ENCODE measurements around the gene PPM1N. TPM values are rescaled to one million over a fixed set of nuclear protein-coding genes. Genes with fewer than 3 reads are reported as not detected.

The PPM1N gene
- polyA plus RNA-seq, 2 donors, result 2.3 to 2.5 TPM

DNA sequence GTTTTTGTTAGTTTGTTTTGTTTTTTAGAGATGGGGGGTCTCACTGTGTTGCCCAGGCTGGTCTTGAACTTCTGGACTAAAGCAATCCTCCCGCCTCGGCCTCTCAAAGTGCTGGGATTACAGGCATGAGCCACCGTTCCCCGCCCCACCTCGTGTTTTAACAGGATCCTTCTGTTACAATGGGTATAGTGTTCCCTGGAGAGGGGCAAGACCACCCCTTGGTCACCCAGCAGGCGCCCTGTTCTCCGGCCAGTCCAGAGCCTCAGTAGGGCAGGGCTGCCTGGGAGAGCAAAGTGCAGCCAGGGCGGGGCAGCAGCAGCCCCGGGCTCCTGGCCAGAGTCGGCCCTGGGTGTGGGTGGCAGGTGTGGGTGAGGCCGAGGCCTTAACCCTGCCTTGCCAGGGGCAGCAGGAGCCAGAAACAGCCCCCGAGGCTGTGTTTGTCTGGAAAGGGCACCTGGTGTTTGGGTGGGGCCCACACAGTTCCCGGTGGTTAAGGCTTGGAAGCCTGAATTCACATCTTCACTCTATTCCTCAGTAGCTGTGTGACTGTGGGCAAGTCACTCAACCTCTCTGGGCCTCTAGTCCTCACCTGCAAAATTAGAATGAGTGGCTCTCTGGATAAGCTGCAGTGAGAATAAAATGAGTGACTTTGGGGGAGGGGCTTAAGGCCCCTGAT, 16.3 kb downstream of the PPM1N start:
- WGBS, 2 donors, result 24 to 29% methylated on average over 13 of the region's 13 CpGs
- peaks cover 7 to 13% of the 10 kb centered on the region in 2 donors for H3K4me1 ChIP-seq (ENCODE audit: control insufficient read depth in 2 of 2, insufficient read depth in 2 of 2, low read length in 1 of 2)
- H3K36me3 ChIP-seq (ENCODE audit: control insufficient read depth in 2 of 2, insufficient read depth in 2 of 2, low read length in 1 of 2), result peaks cover 2 to 9% of the 10 kb centered on the region in 2 donors
- H3K9me3 ChIP-seq (ENCODE audit: control insufficient read depth in 2 of 2, insufficient read depth in 1 of 2, low read depth in 1 of 2, low read length in 1 of 2), result no peaks in the 10 kb centered on the region
- H3K27me3 ChIP-seq (ENCODE audit: control insufficient read depth in 1 of 2, insufficient read depth in 2 of 2, low read length in 2 of 2), result no peaks in the 10 kb centered on the region
- H3K4me3 ChIP-seq (ENCODE audit: low read depth in 1 of 2, low read length in 2 of 2), result no peak overlapping the region
- peak overlapping the region; percentile 61 to 66 for H3K27ac ChIP-seq (ENCODE audit: low read depth in 2 of 2, low read length in 1 of 2)

DNA sequence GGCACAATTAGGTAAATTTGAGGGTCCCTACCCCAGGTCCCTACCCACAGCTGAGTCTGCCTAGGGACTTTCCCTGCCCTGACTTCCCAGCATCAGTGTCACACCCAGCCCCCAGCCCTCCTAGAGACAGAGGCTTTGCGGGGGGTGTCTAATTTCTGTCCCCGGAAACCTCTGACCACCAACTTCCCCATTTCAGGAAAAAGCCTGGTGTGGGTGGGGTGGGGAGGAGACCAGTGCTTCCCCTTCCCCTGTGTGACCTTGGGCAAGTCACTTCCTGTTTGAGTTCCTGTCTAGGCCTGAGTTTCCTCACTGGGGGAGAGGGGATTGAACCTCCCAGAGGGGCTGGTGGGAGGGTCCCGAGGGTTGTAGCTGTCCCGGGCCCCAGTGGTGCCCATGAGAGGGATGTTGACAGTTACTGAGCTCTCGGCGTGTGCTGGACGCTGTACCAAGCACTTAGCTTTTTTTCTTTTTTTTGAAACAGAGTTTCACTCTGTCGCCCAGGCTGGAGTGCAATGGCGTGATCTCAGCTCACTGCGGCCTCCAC, 16.9 kb downstream of the PPM1N start:
- H3K4me3 ChIP-seq (ENCODE audit: low read depth in 1 of 2, low read length in 2 of 2), result no peak overlapping the region
- peak overlapping the region; percentile 61 to 66 for H3K27ac ChIP-seq (ENCODE audit: low read depth in 2 of 2, low read length in 1 of 2)
- peaks cover 7 to 13% of the 10 kb centered on the region in 2 donors for H3K4me1 ChIP-seq (ENCODE audit: control insufficient read depth in 2 of 2, insufficient read depth in 2 of 2, low read length in 1 of 2)
- peaks cover 0 to 2% of the 10 kb centered on the region in 2 donors for H3K9me3 ChIP-seq (ENCODE audit: control insufficient read depth in 2 of 2, insufficient read depth in 1 of 2, low read depth in 1 of 2, low read length in 1 of 2)
- no peaks in the 10 kb centered on the region for H3K27me3 ChIP-seq (ENCODE audit: control insufficient read depth in 1 of 2, insufficient read depth in 2 of 2, low read length in 2 of 2)
- H3K36me3 ChIP-seq (ENCODE audit: control insufficient read depth in 2 of 2, insufficient read depth in 2 of 2, low read length in 1 of 2), result peaks cover 2 to 11% of the 10 kb centered on the region in 2 donors
- WGBS, 2 donors, result 72 to 74% methylated on average over 10 of the region's 10 CpGs

DNA sequence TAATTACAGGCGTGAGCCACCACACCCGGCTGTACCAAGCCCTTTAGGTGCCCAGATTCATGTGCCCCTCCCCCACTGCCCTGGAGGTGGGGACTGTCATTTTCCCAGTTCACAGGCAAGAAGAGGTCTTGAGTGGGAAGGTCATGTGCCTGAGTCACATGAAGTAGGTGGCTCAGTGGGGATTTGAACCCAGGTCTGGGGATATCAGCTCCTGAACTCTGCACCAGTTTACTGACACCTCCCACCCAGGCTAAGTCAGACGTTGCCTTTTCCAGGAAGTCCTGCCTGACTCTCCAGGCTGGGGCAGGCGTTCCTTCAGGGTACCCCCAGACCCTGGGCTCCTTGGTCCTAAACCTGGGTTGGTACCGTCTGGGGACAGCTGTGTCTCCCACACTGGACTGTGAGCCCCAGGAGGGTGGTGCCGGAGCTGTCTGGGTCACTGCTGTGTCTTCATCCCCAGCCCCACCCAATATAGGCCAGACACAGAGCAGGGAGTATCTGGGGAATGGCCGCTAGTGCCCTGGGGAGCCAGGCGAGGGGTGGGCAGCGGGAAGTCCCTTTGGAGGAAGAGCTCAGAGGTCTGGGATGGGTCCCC, 17.7 kb downstream of the PPM1N start:
- Histone ChIP-seq H3K4me3 (ENCODE audit: low read depth in 1 of 2, low read length in 2 of 2) (no peak overlapping the region), H3K27me3 (ENCODE audit: control insufficient read depth in 1 of 2, insufficient read depth in 2 of 2, low read length in 2 of 2) (no peaks in the 10 kb centered on the region), H3K36me3 (ENCODE audit: control insufficient read depth in 2 of 2, insufficient read depth in 2 of 2, low read length in 1 of 2) (peaks cover 2 to 15% of the 10 kb centered on the region in 2 donors), H3K27ac (ENCODE audit: low read depth in 2 of 2, low read length in 1 of 2) (no peak overlapping the region), H3K4me1 (ENCODE audit: control insufficient read depth in 2 of 2, insufficient read depth in 2 of 2, low read length in 1 of 2) (peaks cover 7 to 14% of the 10 kb centered on the region in 2 donors), H3K9me3 (ENCODE audit: control insufficient read depth in 2 of 2, insufficient read depth in 1 of 2, low read depth in 1 of 2, low read length in 1 of 2) (peaks cover 0 to 3% of the 10 kb centered on the region in 2 donors)
- WGBS, 2 donors, result 66 to 73% methylated on average over 9 of the region's 9 CpGs

DNA sequence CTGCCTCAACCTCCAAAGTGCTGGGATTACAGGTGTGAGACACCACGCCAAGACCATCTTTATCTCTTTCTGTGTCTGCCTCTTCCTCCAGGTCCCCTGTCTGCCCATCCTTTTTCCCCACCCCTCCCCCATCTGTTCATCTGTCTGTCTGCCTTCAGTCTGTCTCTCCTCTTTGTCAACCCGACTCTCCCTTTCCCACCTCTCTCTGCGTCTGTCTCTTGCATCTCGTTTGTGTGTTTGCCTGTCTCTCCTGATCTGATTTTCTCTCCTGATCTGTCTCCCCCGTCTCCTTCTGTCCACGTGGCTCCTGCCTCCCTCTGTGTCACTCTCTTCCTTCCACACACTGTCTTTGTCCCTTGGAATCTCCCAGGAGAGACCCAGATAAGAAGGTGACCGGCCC, 19.0 kb downstream of the PPM1N start:
- no peaks in the 10 kb centered on the region for H3K27me3 ChIP-seq (ENCODE audit: control insufficient read depth in 1 of 2, insufficient read depth in 2 of 2, low read length in 2 of 2)
- 62 to 69% methylated on average over 7 of the region's 7 CpGs for WGBS, 2 donors
- H3K36me3 ChIP-seq (ENCODE audit: control insufficient read depth in 2 of 2, insufficient read depth in 2 of 2, low read length in 1 of 2), result peaks cover 2 to 23% of the 10 kb centered on the region in 2 donors
- H3K9me3 ChIP-seq (ENCODE audit: control insufficient read depth in 2 of 2, insufficient read depth in 1 of 2, low read depth in 1 of 2, low read length in 1 of 2), result peaks cover 0 to 3% of the 10 kb centered on the region in 2 donors
- peaks cover 7 to 17% of the 10 kb centered on the region in 2 donors for H3K4me1 ChIP-seq (ENCODE audit: control insufficient read depth in 2 of 2, insufficient read depth in 2 of 2, low read length in 1 of 2)
- H3K4me3 ChIP-seq (ENCODE audit: low read depth in 1 of 2, low read length in 2 of 2), result no peak overlapping the region
- H3K27ac ChIP-seq (ENCODE audit: low read depth in 2 of 2, low read length in 1 of 2), result no peak overlapping the region

DNA sequence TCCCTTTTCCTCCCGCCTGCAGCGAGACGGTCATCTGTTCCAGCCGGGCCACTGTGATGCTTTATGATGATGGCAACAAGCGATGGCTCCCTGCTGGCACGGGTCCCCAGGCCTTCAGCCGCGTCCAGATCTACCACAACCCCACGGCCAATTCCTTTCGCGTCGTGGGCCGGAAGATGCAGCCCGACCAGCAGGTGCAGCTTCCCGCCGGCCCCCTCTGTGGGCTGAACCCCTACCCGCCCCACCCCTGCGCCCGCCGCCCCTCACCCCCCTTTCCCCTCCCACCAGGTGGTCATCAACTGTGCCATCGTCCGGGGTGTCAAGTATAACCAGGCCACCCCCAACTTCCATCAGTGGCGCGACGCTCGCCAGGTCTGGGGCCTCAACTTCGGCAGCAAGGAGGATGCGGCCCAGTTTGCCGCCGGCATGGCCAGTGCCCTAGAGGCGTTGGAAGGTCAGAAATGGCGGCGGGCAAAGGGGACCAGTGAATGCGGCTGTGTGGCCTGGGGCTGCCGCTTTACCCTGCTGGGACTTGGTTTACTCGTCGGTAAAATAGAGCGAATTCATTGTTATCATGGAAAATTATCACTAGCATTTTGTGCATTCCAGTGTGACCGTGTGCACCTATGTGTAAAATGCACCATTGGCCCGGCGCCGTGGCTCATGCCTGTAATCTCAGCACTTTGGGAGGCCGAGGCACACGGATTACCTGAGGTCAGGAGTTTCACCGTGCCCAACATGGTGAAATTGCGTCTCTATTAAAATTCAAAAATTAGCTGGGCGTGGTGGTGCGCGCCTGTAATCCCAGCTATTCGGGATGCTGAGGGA, 19.6 kb downstream of the PPM1N start:
- WGBS, 2 donors, result 89 to 90% methylated on average over 50 of the region's 50 CpGs
- H3K36me3 ChIP-seq (ENCODE audit: control insufficient read depth in 2 of 2, insufficient read depth in 2 of 2, low read length in 1 of 2), result peaks cover 2 to 23% of the 10 kb centered on the region in 2 donors
- H3K27ac ChIP-seq (ENCODE audit: low read depth in 2 of 2, low read length in 1 of 2), result no peak overlapping the region

DNA sequence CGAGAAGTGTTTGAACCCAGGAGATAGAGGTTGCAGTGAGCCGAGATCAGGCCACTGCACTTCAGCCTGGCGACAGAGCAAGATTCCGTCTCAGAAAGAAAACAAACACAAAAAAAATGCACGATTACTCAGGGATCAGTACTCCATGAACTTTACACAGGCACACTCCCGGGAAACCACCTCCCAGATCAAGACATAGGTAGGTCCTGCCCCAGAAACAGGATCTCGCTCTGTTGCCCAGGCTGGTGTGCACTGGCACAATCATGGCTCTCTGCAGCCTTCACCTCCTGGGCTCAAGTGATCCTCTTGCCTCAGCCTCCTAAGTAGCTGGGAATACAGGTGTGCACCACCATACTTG, 20.2 kb downstream of the PPM1N start:
- 72 to 82% methylated on average over 7 of the region's 7 CpGs for WGBS, 2 donors
- H3K36me3 ChIP-seq (ENCODE audit: control insufficient read depth in 2 of 2, insufficient read depth in 2 of 2, low read length in 1 of 2), result peaks cover 2 to 23% of the 10 kb centered on the region in 2 donors

More for the DNA sequence above, 19.6 kb downstream of the PPM1N start:
- no peaks in the 10 kb centered on the region for H3K27me3 ChIP-seq (ENCODE audit: control insufficient read depth in 1 of 2, insufficient read depth in 2 of 2, low read length in 2 of 2)
- H3K9me3 ChIP-seq (ENCODE audit: control insufficient read depth in 2 of 2, insufficient read depth in 1 of 2, low read depth in 1 of 2, low read length in 1 of 2), result peaks cover 0 to 3% of the 10 kb centered on the region in 2 donors
- H3K4me1 ChIP-seq (ENCODE audit: control insufficient read depth in 2 of 2, insufficient read depth in 2 of 2, low read length in 1 of 2), result peaks cover 7 to 17% of the 10 kb centered on the region in 2 donors
- no peak overlapping the region for H3K4me3 ChIP-seq (ENCODE audit: low read depth in 1 of 2, low read length in 2 of 2)

DNA sequence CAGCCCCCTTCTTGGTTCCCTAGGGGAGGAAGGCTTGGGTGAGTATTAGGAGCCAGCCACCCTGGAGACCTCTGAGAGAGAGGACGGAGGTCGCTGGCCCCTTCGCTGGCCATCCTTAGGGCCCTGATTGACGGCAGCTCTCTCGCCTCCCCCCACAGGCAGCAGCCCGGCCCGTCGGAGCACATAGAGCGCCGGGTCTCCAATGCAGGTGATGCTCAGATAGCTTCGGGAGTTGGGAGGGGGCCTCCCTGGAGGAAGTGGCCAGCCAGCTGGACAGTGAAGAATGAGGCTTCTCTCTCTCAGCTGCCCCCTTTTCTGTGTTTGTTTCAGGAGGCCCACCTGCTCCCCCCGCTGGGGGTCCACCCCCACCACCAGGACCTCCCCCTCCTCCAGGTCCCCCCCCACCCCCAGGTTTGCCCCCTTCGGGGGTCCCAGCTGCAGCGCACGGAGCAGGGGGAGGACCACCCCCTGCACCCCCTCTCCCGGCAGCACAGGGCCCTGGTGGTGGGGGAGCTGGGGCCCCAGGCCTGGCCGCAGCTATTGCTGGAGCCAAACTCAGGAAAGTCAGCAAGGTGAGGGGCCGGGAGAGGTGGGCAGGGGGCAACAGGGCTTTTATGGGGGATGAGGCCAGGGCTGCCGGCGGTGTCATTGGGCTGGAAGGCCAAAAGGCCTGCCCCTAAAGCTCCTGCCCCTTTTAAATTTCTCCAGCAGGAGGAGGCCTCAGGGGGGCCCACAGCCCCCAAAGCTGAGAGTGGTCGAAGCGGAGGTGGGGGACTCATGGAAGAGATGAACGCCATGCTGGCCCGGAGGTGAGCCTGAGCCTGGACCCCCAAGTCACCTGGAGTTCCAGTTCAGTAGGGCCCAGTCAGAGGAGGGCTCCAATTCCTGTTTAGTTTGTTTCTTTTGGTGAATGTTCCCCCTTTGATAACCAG, 24.0 kb downstream of the PPM1N start:
- Histone ChIP-seq H3K4me3 (ENCODE audit: low read depth in 1 of 2, low read length in 2 of 2) (no peak overlapping the region), H3K9me3 (ENCODE audit: control insufficient read depth in 2 of 2, insufficient read depth in 1 of 2, low read depth in 1 of 2, low read length in 1 of 2) (peaks cover 0 to 3% of the 10 kb centered on the region in 2 donors), H3K27me3 (ENCODE audit: control insufficient read depth in 1 of 2, insufficient read depth in 2 of 2, low read length in 2 of 2) (no peaks in the 10 kb centered on the region), H3K4me1 (ENCODE audit: control insufficient read depth in 2 of 2, insufficient read depth in 2 of 2, low read length in 1 of 2) (peaks cover 0 to 4% of the 10 kb centered on the region in 2 donors), H3K36me3 (ENCODE audit: control insufficient read depth in 2 of 2, insufficient read depth in 2 of 2, low read length in 1 of 2) (peaks cover 7 to 35% of the 10 kb centered on the region in 2 donors), H3K27ac (ENCODE audit: low read depth in 2 of 2, low read length in 1 of 2) (no peak overlapping the region)
- 84 to 88% methylated on average over 21 to 24 of the region's 24 CpGs for WGBS, 2 donors

More for the DNA sequence above, 20.2 kb downstream of the PPM1N start:
- Histone ChIP-seq H3K27ac (ENCODE audit: low read depth in 2 of 2, low read length in 1 of 2) (no peak overlapping the region), H3K27me3 (ENCODE audit: control insufficient read depth in 1 of 2, insufficient read depth in 2 of 2, low read length in 2 of 2) (no peaks in the 10 kb centered on the region), H3K4me1 (ENCODE audit: control insufficient read depth in 2 of 2, insufficient read depth in 2 of 2, low read length in 1 of 2) (peaks cover 7 to 17% of the 10 kb centered on the region in 2 donors), H3K4me3 (ENCODE audit: low read depth in 1 of 2, low read length in 2 of 2) (no peak overlapping the region), H3K9me3 (ENCODE audit: control insufficient read depth in 2 of 2, insufficient read depth in 1 of 2, low read depth in 1 of 2, low read length in 1 of 2) (peaks cover 0 to 3% of the 10 kb centered on the region in 2 donors)

DNA sequence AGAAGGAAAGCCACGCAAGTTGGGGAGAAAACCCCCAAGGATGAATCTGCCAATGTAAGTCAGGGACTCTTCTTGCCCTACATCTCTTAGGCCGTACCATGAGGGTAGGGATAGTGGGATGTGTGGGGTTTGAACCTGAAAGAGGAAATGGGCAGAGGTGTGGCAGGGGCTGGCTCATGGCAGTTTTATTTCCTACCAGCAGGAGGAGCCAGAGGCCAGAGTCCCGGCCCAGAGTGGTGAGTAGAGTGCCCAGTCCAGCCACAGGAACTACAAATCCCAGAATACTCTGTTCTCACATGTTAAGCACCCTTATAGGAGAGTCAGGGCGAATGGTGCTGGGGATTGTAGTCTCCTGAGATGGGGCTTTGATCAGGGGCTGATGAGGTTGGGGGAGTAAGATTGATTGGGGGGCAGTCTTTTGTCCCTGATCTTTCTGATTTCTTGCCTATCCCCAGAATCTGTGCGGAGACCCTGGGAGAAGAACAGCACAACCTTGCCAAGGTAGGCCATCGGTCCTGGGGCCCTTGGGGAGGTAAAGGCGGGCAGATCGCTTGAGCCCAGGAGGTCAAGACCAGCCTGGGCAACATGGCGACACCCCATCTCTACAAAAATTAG, 25.5 kb downstream of the PPM1N start:
- peaks cover 5 to 28% of the 10 kb centered on the region in 2 donors for H3K36me3 ChIP-seq (ENCODE audit: control insufficient read depth in 2 of 2, insufficient read depth in 2 of 2, low read length in 1 of 2)
- peak overlapping the region in 1 of 2 donors; percentile 30 for H3K27ac ChIP-seq (ENCODE audit: low read depth in 2 of 2, low read length in 1 of 2)
- 67 to 69% methylated on average over 9 of the region's 9 CpGs for WGBS, 2 donors
- H3K4me1 ChIP-seq (ENCODE audit: control insufficient read depth in 2 of 2, insufficient read depth in 2 of 2, low read length in 1 of 2), result peaks cover 0 to 9% of the 10 kb centered on the region in 2 donors
- H3K4me3 ChIP-seq (ENCODE audit: low read depth in 1 of 2, low read length in 2 of 2), result no peak overlapping the region
- H3K27me3 ChIP-seq (ENCODE audit: control insufficient read depth in 1 of 2, insufficient read depth in 2 of 2, low read length in 2 of 2), result no peaks in the 10 kb centered on the region
- H3K9me3 ChIP-seq (ENCODE audit: control insufficient read depth in 2 of 2, insufficient read depth in 1 of 2, low read depth in 1 of 2, low read length in 1 of 2), result peaks cover 0 to 3% of the 10 kb centered on the region in 2 donors

Measured in esophagus (tissue), 2 donors.